Thymus (tissue), 11 donors: ENCODE data around the gene GALNT7. TPM values are rescaled to one million over a fixed set of nuclear protein-coding genes. Genes with fewer than 3 reads are reported as not detected.
A peak's percentile ranks its signal among the peaks of the same experiment; 100 is the strongest.

Experiments used
- DNase-seq, 9 donors: peaks; one replicate each; pipeline ENCODE4 v3.0.0-alpha.2; 2013; ENCODE audit warnings: low spot score in 9 of 9, low read depth in 6 of 9, missing footprints in 1 of 9
- H3K27ac ChIP-seq, 2 donors: one replicate each; pipeline ENCODE4 v1.5.1; 2013; ENCODE audit warnings: control low read depth in 1 of 2, low read depth in 1 of 2, low read length in 1 of 2, mild to moderate bottlenecking in 1 of 2, moderate library complexity in 1 of 2
- H3K27me3 ChIP-seq, 2 donors: one replicate each; pipeline ENCODE4 v1.5.1; 2013; ENCODE audit warnings: low read length in 1 of 2; ENCODE audit not compliant: control insufficient read depth in 2 of 2, insufficient read depth in 1 of 2
- H3K36me3 ChIP-seq, 2 donors: one replicate each; pipeline ENCODE4 v1.5.1; 2013; ENCODE audit warnings: low read length in 1 of 2, mild to moderate bottlenecking in 1 of 2, moderate library complexity in 1 of 2; ENCODE audit not compliant: control insufficient read depth in 2 of 2, insufficient read depth in 2 of 2
- H3K4me1 ChIP-seq, 2 donors: one replicate each; pipeline ENCODE4 v1.5.1; 2013; ENCODE audit warnings: low read length in 2 of 2; ENCODE audit not compliant: control insufficient read depth in 2 of 2, insufficient read depth in 2 of 2
- H3K4me3 ChIP-seq, 2 donors: one replicate each; pipeline ENCODE4 v1.5.1; 2013; ENCODE audit warnings: low read length in 2 of 2, control low read depth in 1 of 2, mild to moderate bottlenecking in 1 of 2
- H3K9me3 ChIP-seq, 2 donors: one replicate each; pipeline ENCODE4 v1.5.1; 2013; ENCODE audit warnings: low read length in 1 of 2, mild to moderate bottlenecking in 1 of 2; ENCODE audit not compliant: control insufficient read depth in 2 of 2, insufficient read depth in 1 of 2
- WGBS: extraction: QIAGEN DNeasy Blood & Tissue Kit; methylation state at CpG from one replicate; pipeline ENCODE4 v1.1.7; 2013; 5-methylcytosine and 5-hydroxymethylcytosine counted together
- polyA plus RNA-seq: library from polyadenylated mRNA; stranded (reverse); fragments of 200-250 nt; gene quantifications from one replicate; pipeline ENCODE4 v1.2.3, GENCODE V29; 2013
- total RNA-seq: library from RNA; stranded (reverse); fragments of 120-200 nt; gene quantifications from one replicate; pipeline ENCODE4 v1.2.4, GENCODE V29; 2013
- donor health status: healthy.

The GALNT7 gene
- total and polyA plus RNA-seq, 2 donors = 40.5 to 81.1 TPM

DNA sequence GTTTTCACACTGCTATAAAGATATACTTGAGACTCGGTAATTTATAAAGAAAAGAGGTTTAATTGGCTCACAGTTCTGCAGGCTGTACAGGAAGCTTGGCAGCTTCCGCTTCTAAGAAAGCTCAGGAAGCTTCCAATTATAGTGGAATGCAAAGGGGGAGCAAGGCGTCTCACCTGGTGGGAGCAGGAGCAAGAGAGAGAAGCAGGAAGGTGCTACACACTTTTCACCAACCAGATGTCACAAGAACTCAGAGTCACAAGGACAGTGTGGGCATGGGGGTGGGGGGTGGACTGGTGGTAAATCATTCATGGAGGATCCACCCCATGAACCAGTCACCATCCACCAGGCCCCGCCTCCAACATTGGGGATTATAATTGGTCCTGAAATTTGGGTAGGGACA is 142.8 kb downstream of the GALNT7 start:
- peaks cover 57 to 82% of the 10 kb centered on the region in 2 donors for H3K36me3 ChIP-seq
- no peak overlapping the region for H3K27ac ChIP-seq
- 95% methylated on average over 4 of the region's 4 CpGs for WGBS
- H3K27me3 ChIP-seq = no peaks in the 10 kb centered on the region
- no peak for DNase-seq
- H3K9me3 ChIP-seq = no peaks in the 10 kb centered on the region
- H3K4me3 ChIP-seq = no peak overlapping the region
- no peaks in the 10 kb centered on the region for H3K4me1 ChIP-seq

DNA sequence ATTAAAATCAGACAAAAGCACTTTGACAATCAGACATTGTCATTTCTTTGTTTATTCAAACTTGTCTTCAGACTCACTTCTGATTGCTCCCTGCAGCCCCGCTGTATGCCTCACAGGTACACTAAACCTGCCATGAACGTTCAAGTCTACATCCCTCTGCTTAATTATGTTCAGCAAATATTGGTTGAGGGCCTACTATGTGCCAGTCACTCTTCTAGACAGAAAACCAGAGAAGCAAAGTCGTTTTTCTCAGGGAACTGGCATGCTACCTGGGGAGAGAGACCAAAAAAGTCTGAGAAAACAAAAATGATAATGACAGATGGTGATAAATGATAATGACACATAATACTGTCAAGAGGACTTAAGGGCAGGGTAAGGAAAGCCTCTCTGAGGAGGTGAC is 146.1 kb downstream of the GALNT7 start:
- Histone ChIP-seq H3K4me1 (no peaks in the 10 kb centered on the region), H3K27ac (no peak overlapping the region), H3K27me3 (no peaks in the 10 kb centered on the region), H3K36me3 (peaks cover 49 to 83% of the 10 kb centered on the region in 2 donors), H3K4me3 (no peak overlapping the region), H3K9me3 (no peaks in the 10 kb centered on the region)
- WGBS = 96% methylated on average over 3 of the region's 3 CpGs
- no peak for DNase-seq

DNA sequence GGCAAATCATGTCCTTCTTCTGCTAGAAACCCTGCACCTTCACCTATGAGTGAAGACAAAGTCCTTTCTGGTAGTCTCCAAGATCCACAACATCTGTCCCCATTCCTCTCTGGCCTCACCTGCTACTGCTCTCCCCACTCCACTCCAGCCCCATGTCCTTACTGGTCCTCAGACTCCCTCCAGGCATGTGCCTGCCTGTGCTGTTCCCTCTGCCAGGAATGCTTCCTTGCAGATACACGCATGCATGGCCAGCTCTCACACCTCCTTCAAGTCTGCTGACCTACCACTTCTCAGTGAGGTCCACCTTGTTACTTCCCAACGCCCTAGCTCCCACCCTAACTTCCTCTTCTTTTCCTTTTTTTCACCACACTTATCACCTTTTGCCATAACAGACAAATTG is 147.4 kb downstream of the GALNT7 start:
- Histone ChIP-seq H3K36me3 (peaks cover 50 to 84% of the 10 kb centered on the region in 2 donors), H3K27me3 (no peaks in the 10 kb centered on the region), H3K27ac (no peak overlapping the region), H3K4me1 (no peaks in the 10 kb centered on the region), H3K9me3 (no peaks in the 10 kb centered on the region), H3K4me3 (no peak overlapping the region)
- no peak for DNase-seq
- 95% methylated on average over 2 of the region's 2 CpGs for WGBS

DNA sequence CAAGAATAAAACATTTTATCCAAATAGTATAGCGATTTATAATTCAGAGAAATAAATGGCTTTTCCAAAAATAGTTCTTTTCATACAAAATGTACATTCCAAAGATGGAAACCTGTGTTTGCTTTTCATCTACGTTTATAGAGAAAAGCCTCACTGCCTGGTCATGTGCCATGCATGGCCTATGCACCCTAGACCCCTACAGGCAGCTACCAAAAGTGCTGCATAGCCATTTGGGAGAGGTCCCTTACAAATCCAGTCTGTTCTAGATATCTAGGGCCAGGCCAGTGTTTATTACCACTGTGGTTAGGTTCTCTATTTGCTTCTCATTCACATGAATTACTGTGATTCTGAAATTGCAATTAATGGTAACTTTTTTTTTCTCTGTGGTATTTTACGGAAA is 148.4 kb downstream of the GALNT7 start:
- Histone ChIP-seq H3K36me3 (peaks cover 49 to 84% of the 10 kb centered on the region in 2 donors), H3K9me3 (no peaks in the 10 kb centered on the region), H3K27me3 (no peaks in the 10 kb centered on the region), H3K4me3 (no peak overlapping the region), H3K4me1 (no peaks in the 10 kb centered on the region), H3K27ac (no peak overlapping the region)
- DNase-seq = no peak
- WGBS = 94% methylated on average over 3 of the region's 3 CpGs

DNA sequence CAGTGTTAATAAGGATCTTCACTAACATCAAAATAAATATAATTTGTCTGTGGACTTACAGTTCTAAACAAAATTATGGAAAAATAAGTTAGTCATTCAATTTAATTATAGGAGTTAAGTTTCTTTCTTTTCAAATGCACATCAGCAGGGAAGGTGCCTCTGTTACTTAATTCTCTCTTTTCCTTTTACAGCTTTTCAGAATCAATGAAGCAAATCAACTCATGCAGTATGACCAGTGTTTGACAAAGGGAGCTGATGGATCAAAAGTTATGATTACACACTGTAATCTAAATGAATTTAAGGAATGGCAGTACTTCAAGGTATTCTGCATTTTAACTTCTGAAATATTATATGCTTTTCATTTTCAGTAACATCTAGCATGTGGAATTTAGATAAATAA is 149.6 kb downstream of the GALNT7 start:
- Histone ChIP-seq H3K27me3 (no peaks in the 10 kb centered on the region), H3K4me3 (no peak overlapping the region), H3K36me3 (peaks cover 48 to 82% of the 10 kb centered on the region in 2 donors), H3K9me3 (no peaks in the 10 kb centered on the region), H3K4me1 (no peaks in the 10 kb centered on the region), H3K27ac (no peak overlapping the region)
- no peak for DNase-seq

DNA sequence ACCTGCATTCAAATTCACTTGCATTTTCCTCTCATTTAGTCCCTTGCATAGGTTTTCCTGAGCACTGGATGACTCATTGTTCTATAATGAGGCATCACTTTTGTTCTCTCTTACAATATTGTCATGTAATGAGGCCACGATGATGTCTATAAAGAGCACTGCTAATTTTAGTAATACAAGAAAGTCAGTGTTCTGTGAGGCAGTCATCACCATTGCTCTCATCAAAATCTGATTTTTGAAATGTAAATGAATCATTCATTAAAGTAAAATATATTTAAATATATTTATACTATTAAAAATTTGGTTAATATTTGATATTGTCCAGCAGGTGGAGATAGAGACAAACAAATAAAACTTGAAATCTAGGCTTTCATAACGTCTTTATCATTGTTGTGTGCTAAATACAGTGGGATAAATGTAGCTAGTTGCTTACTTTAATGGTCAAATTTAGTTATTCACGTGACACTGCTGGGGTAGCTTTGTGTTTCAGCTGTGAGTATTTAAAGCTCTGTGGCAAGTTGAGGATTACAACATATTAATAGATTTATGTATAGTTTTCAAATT is 150.1 kb downstream of the GALNT7 start:
- H3K27me3 ChIP-seq = no peaks in the 10 kb centered on the region
- no peaks in the 10 kb centered on the region for H3K9me3 ChIP-seq
- WGBS = 56% methylated on average over 3 of the region's 3 CpGs
- H3K4me3 ChIP-seq = no peak overlapping the region
- no peaks in the 10 kb centered on the region for H3K4me1 ChIP-seq
- peak in 1 of 9 donors; percentile 32 for DNase-seq
- peaks cover 46 to 78% of the 10 kb centered on the region in 2 donors for H3K36me3 ChIP-seq
- H3K27ac ChIP-seq = no peak overlapping the region

DNA sequence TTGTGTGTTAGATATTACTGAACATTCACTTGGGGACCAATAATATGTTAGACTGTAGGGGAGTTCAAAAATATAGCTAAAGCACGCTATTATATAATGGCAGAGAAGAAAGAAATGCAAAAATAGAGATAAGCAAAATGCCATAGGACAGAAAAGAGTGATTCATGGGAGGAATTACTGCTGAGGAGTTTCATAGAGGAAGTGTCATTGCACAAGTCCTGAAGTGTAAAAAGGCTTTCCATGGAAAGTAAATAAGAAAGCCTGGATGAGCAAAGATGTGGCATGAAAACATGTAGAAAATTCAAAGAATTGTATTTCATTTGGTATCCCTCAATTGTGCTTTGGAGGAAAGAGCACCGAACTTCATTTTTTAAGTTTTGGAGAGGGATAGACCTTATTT is 151.1 kb downstream of the GALNT7 start:
- no peak for DNase-seq
- Histone ChIP-seq H3K9me3 (no peaks in the 10 kb centered on the region), H3K4me1 (no peaks in the 10 kb centered on the region), H3K27me3 (no peaks in the 10 kb centered on the region), H3K27ac (no peak overlapping the region), H3K4me3 (no peak overlapping the region), H3K36me3 (peaks cover 38 to 68% of the 10 kb centered on the region in 2 donors)
- 98% methylated on average over 2 of the region's 2 CpGs for WGBS

DNA sequence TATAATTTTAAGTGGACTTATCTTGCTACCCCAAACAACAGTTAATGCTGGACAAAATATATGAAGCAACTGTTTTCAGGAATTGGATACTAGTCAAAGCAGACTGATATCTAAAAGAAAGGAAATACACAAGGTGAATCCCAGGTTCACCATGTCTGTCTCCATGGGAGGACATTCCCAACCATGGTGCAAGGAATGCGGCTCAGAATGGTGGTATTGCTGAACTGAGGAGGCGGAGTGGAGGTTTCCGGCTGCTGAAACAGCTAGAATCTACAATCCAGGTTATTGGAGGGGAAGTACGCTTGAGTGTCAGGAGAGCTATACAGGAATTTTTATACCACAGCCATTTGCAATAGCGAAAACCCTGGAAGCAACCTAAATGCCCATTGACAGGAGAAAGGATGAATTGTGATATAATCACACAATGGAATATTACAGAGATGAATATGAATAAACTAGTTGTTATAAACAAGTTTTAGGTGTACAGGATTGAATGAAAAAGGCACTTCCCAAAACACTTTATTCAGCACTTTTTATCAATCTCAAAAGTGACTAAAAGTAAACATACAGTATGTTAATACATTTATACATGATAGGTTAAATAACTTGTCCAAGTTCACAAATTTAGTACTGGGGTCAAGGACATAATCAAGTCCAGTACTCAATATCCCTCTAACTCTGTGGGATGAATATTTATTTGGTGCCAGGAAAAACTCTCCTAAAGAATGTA is 156.6 kb downstream of the GALNT7 start:
- H3K4me3 ChIP-seq = no peak overlapping the region
- no peaks in the 10 kb centered on the region for H3K27me3 ChIP-seq
- peaks cover 19 to 68% of the 10 kb centered on the region in 2 donors for H3K36me3 ChIP-seq
- peaks cover 0 to 3% of the 10 kb centered on the region in 2 donors for H3K4me1 ChIP-seq
- over 99% methylated on average over 5 of the region's 5 CpGs for WGBS
- H3K27ac ChIP-seq = no peak overlapping the region
- no peak for DNase-seq
- H3K9me3 ChIP-seq = no peaks in the 10 kb centered on the region

DNA sequence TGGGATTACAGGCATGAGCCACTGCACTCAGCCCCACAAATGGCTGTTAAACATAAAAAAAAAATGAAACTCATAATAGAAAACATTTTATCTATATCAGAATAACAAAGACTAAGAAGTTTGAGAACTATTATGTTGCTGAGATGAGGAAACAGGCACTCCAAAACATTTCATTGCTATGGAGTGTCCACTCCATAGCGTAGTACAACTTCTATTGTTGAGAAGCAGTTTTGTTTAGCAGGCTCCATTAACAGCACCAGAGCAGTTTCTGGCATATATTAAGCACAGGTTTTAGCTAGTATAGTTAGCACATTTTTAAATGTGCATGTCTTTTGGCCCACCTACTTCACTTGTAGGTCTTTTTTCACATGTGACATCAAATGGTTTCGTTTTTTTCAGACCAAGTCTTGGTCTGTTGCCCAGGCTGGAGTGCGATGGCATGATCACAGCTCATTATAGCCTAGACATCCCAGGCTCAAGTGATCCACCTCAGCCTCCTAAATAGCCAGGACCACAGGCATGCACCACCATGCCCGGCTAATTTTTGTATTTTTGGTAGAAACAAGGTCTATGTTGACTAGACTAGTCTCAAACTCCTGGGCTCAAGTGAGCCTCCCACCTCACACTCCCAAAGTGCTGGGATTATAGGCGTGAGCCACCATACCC is 159.8 kb downstream of the GALNT7 start:
- 97% methylated on average over 5 of the region's 5 CpGs for WGBS
- H3K27ac ChIP-seq = no peak overlapping the region
- peaks cover 3 to 4% of the 10 kb centered on the region in 2 donors for H3K4me1 ChIP-seq
- no peaks in the 10 kb centered on the region for H3K9me3 ChIP-seq
- H3K4me3 ChIP-seq = no peak overlapping the region
- DNase-seq = no peak
- peaks cover 8 to 74% of the 10 kb centered on the region in 2 donors for H3K36me3 ChIP-seq
- no peaks in the 10 kb centered on the region for H3K27me3 ChIP-seq
